DMS 273 treated with DMSO at 0.1 percent for 48 hours (cell line): ENCODE results near the gene MTRF1L.
"Not testable (repeated sequence)": the region's sequence is repeated elsewhere in the genome, so short reads cannot be mapped to it uniquely, and the experiment has no call there.

Source experiments
- DNase-seq: peaks from one replicate; lab custom pipeline; 2025; lab: John Stamatoyannopoulos, UW

MTRF1L gene

GRCh38 chr6:152969688-152970418 is 32.7 kb downstream of the MTRF1L start:
- DNase-seq, result no peak

- DNase-seq, result not testable (repeated sequence)
These were observed 36.2 kb downstream of the MTRF1L start for GRCh38 chr6:152966168-152966894.

GRCh38 chr6:152959333-152959732 is 43.2 kb downstream of the MTRF1L start:
- no peak for DNase-seq

GRCh38 chr6:152957796-152958195 is 44.7 kb downstream of the MTRF1L start:
- DNase-seq, result no peak

- no peak for DNase-seq
These were observed 48.1 kb downstream of the MTRF1L start for GRCh38 chr6:152954443-152954842.

GRCh38 chr6:152952866-152953509 is 49.5 kb downstream of the MTRF1L start:
- DNase-seq, result no peak

- no peak for DNase-seq
These were observed 50.5 kb downstream of the MTRF1L start for GRCh38 chr6:152952045-152952444.

- no peak for DNase-seq
These were observed 52.3 kb downstream of the MTRF1L start for GRCh38 chr6:152950240-152950639.

GRCh38 chr6:152948150-152948768 is 54.2 kb downstream of the MTRF1L start:
- peak; percentile 23 for DNase-seq

- no peak for DNase-seq
These were observed 55.5 kb downstream of the MTRF1L start for GRCh38 chr6:152946995-152947394.

GRCh38 chr6:152946484-152946883 is 56.0 kb downstream of the MTRF1L start:
- DNase-seq, result no peak

GRCh38 chr6:152943260-152943897 is 59.1 kb downstream of the MTRF1L start:
- DNase-seq, result no peak

GRCh38 chr6:152942319-152942869 is 60.1 kb downstream of the MTRF1L start:
- DNase-seq, result no peak

- no peak for DNase-seq
These were observed 60.8 kb downstream of the MTRF1L start for GRCh38 chr6:152941746-152942145.
